Neural progenitor cell (in vitro differentiated cells): Measurements from ENCODE around the gene ZNF225.

Experiments used
- EZH2 ChIP-seq: fragments of 200-600 bp; sonication (generic); IDR thresholded peaks from 2 replicates; pipeline ENCODE4 v1.6.1; 2017; ENCODE audit warnings: antibody characterized with exemption, mild to moderate bottlenecking, moderate library complexity
- EZH2phosphoT487 ChIP-seq: fragments of 200-600 bp; sonication (generic); IDR thresholded peaks from 2 replicates; pipeline ENCODE4 v1.6.1; 2017; ENCODE audit warnings: antibody characterized with exemption
- TF ChIP-seq, protein P1 (sequence below): fragments of 200-600 bp; sonication (generic); IDR thresholded peaks from 2 replicates; pipeline ENCODE4 v1.5.1; 2017; ENCODE audit warnings: antibody characterized with exemption, mild to moderate bottlenecking

DNA sequence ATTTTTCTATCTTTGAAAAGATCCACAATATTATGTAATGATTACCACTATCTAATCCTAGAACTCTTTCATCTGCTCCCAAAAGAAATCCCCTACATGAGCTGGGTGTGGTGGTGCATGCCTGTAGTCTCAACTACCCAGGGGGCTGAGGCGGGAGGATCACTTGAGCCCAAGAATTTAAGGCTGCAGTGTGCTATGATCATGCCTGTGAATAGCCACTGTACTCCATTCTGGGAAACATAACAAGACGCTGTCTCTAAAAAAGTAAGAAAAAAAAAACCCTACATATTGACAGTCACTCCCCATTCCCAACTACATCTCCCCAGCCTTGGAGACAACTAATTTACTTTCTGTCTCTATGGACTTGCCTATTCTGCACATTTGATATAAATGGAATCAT, 50.6 kb downstream of the ZNF225 start:
- TF ChIP-seq, protein P1, sequence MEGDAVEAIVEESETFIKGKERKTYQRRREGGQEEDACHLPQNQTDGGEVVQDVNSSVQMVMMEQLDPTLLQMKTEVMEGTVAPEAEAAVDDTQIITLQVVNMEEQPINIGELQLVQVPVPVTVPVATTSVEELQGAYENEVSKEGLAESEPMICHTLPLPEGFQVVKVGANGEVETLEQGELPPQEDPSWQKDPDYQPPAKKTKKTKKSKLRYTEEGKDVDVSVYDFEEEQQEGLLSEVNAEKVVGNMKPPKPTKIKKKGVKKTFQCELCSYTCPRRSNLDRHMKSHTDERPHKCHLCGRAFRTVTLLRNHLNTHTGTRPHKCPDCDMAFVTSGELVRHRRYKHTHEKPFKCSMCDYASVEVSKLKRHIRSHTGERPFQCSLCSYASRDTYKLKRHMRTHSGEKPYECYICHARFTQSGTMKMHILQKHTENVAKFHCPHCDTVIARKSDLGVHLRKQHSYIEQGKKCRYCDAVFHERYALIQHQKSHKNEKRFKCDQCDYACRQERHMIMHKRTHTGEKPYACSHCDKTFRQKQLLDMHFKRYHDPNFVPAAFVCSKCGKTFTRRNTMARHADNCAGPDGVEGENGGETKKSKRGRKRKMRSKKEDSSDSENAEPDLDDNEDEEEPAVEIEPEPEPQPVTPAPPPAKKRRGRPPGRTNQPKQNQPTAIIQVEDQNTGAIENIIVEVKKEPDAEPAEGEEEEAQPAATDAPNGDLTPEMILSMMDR: no peak
- TF ChIP-seq EZH2phosphoT487: no peak
- no peak for TF ChIP-seq EZH2
